Measurements from ENCODE around the gene HS6ST3.

GRCh38 chr13:96342286-96342685, 252.4 kb downstream of the HS6ST3 start:
- TF ChIP-seq CTCF (IDR thresholded peaks at IDR 0.05; ENCODE audit: low read length) (no peak), EZH2 (IDR thresholded peaks at IDR 0.05; ENCODE audit: borderline replicate concordance, low read length) (no peak)

Measured in OCI-LY1 (cell line).